ENCODE data around the gene CELF2. TPM values are rescaled to one million over a fixed set of nuclear protein-coding genes. Genes with fewer than 3 reads are reported as not detected.
A peak's percentile ranks its signal among the peaks of the same experiment; 100 is the strongest.

CELF2 gene
- polyA plus RNA-seq, 1 donor from 2014 or later, result 142 TPM

DNA sequence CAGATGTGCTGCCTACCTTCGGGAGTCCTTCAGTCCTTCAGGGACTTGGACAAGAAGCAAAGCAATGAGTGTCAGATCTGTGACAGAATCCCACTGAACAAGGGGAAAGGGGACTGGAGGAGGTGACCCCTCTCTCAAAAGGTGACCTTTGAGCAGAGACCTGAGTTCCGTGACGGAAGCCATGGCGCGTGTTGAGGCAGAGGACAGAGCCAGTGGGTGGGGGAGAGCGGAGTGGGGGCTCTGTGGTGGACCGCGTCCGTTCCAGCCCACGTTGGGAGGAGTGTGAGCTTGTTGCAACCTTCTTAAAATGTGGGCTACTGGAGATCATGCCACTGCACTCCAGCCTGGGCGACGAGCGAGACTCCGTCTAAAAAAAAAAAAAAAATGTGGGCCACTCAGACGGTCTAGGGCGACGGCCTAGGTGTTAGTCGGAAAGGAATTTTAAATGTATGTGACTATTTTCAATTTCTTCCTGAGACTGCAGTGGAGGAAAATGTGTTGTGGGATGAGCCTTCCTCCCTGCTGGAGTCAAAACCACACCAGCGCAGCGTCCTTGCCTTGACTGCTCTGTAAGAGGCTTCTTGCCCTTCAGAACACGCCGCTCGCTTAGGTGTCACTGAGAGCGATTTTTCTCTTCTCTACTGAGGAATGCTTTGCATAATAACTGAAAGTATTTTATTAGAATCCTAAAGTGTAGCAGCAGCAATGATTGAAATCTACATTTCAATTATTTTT is 272.7 kb downstream of the CELF2 start:
- H3K27ac Mint-ChIP-seq, result peak overlapping the region in 1 of 3 donors; percentile 81
- no peaks in the 10 kb centered on the region for H3K27me3 Mint-ChIP-seq
- H3K4me3 Mint-ChIP-seq, result peak overlapping the region in 1 of 4 donors; percentile 50
- peaks cover 1 to 8% (median 6%) of the 10 kb centered on the region in 3 donors for H3K4me1 Mint-ChIP-seq
- H3K9me3 Mint-ChIP-seq, result no peaks in the 10 kb centered on the region
- H3K36me3 Mint-ChIP-seq, result peaks cover 9% of the 10 kb centered on the region

DNA sequence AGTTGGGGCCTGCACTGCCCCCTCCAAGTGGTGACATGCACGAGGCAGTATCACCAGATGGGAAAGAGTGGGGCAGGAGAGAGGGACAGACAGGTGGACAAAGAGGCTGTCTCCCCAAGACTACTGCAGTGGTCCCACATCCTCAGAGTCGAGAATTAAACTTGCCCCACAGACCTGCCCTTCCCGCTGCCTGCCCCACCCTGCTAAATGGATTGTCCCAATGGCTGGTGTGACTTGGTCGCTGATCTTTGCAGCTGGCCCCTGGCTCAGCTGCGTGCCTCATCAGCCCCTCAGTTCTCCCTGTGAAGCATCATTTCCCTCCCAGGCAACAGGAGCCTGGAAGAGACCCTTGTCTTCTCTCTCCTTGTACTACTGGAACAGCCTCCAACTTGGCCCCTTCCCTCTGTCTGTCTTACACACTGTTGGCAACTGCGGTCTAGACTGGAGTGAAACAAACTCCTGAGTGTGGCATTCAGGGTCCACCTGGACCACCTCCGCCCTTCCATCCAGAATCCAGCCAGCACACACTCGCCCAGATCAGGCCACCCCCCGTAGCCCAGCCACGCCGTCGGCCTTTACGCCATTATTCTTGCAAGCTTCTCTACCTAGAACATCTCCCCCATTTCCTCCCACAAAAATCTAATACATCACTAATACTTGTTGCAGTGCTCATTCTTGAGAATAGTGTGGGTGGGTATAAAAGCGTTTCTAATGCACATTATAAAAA is 275.1 kb downstream of the CELF2 start:
- Mint-ChIP-seq H3K36me3 (peaks cover 11% of the 10 kb centered on the region), H3K27me3 (no peaks in the 10 kb centered on the region), H3K9me3 (no peaks in the 10 kb centered on the region), H3K4me3 (peak overlapping the region in 1 of 4 donors; percentile 45), H3K27ac (peak overlapping the region in 2 of 3 donors; percentile 48 to 76), H3K4me1 (peaks cover 0 to 12% (median 1%) of the 10 kb centered on the region in 3 donors)

DNA sequence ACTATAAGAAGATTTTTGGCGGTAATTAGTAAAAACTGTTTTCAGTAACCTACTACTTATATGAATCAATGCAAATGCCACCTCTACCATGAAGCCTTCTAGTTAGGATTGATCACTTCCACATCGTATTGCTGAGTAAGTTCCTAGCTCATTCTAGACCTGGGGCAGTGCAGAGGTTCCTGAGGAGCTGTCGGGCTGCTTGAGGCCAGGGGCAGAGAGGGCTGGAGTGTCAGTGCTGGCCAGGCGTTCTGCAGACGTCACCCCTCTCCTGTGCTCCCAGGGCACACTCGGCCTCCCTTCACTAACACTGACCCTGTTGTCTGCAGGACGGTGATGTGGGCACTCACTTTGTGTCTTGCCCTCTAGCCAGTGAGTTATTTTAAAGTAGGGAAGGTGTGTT is 275.7 kb downstream of the CELF2 start:
- Mint-ChIP-seq H3K27me3 (no peaks in the 10 kb centered on the region), H3K9me3 (no peaks in the 10 kb centered on the region), H3K36me3 (peaks cover 11% of the 10 kb centered on the region), H3K27ac (peak overlapping the region in 2 of 3 donors; percentile 36 to 76), H3K4me1 (peaks cover 0 to 12% (median 1%) of the 10 kb centered on the region in 3 donors), H3K4me3 (no peak overlapping the region)

DNA sequence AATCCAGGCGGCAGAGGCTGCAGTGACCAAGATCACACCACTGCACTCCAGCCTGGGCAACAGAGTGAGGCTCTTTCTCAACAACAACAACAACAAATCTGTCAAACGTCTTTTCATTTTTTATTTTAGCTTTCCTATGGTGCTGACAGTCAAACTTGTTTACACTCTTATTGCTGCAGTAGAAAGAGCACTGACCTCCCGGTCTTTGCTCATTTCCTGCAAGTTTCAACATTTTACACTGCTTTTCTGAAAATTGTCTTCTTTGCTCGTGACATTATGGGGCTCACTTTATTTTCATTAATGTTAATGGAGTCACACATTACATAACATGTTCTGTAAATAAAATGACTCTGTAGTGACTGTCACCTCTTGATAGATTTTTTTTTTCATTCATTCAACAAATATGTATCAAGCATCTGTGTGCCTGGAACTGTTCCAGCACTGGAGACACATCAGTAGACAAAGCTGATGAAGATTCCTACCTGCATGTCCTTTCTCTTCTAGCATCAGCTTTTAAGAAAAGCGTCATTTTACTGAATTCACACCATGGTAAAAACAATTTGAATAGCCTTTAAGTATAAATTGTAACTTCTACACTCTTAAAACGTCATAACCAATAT is 277.3 kb downstream of the CELF2 start:
- Mint-ChIP-seq H3K36me3 (peaks cover 8% of the 10 kb centered on the region), H3K27me3 (no peaks in the 10 kb centered on the region), H3K27ac (peak overlapping the region in 2 of 3 donors; percentile 21 to 47), H3K4me1 (peaks cover 0 to 17% (median 0%) of the 10 kb centered on the region in 3 donors), H3K9me3 (no peaks in the 10 kb centered on the region), H3K4me3 (no peak overlapping the region)

DNA sequence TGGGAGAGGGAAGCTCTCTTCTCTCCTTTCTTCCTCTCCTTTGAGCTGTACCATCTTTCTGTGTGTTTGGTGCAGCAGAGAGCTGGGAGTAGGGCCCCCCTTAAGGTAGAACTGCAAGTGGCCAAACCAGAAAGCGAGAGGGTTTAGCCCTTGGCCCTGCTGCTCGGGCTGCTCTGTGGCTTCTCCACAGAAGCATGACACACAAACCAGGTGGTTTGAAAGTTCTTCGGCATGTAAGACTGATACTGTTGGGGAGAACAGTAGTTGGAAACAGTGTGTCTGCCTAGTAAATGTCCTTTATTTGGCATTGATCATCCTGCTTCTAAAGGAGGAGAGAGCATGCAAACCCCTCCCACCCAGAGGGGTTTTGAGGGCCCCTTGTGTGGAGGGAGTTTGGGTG is 277.8 kb downstream of the CELF2 start:
- Mint-ChIP-seq H3K4me1 (peaks cover 0 to 17% (median 0%) of the 10 kb centered on the region in 3 donors), H3K36me3 (peaks cover 8% of the 10 kb centered on the region), H3K27ac (peak overlapping the region in 2 of 3 donors; percentile 21 to 47), H3K9me3 (no peaks in the 10 kb centered on the region), H3K27me3 (no peaks in the 10 kb centered on the region), H3K4me3 (no peak overlapping the region)

DNA sequence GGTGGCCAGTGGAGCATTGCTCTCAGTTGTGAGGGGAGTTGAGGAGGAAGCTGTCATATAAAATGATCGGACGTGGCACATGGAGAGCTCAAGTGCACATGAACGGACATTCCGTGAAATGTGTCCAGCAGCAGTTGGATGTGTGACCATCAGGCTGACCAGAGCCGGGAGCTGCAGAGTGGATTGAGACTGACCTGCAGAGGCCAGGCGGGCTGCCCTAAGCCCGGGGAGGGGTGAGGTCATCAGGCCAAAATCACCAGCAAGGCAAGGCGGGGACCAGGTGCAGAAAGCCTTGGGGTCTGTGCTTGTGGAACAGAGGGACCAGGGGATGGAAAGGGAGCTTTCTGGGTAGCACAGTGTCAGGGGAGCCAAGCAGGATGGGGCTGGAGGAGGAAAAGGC is 279.5 kb downstream of the CELF2 start:
- Mint-ChIP-seq H3K9me3 (no peaks in the 10 kb centered on the region), H3K4me3 (no peak overlapping the region), H3K27me3 (no peaks in the 10 kb centered on the region), H3K27ac (peak overlapping the region in 1 of 3 donors; percentile 26), H3K36me3 (peaks cover 8% of the 10 kb centered on the region), H3K4me1 (peaks cover 0 to 14% (median 0%) of the 10 kb centered on the region in 3 donors)

DNA sequence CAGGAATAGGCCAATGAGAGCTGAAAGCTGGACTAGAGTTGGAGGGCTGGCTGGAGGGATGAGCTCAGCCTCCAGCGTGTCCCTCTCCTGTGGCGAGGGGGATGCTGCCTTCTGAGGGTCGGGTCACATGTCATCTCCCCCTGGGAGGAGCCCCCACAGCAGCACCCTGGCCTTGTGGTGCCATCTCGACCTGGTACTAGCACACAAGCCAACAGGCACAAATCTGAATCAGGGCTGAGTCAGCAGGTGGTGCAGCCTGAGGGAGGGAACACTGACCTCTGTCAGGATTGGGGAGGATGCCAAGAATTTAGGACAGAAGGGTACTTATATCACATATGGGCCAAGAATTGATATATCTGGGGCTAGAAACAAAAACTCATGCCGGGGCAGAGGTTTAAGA is 280.4 kb downstream of the CELF2 start:
- Mint-ChIP-seq H3K4me3 (no peak overlapping the region), H3K27ac (peak overlapping the region in 1 of 3 donors; percentile 58), H3K36me3 (peaks cover 8% of the 10 kb centered on the region), H3K27me3 (no peaks in the 10 kb centered on the region), H3K9me3 (no peaks in the 10 kb centered on the region), H3K4me1 (peaks cover 0 to 15% (median 0%) of the 10 kb centered on the region in 3 donors)

DNA sequence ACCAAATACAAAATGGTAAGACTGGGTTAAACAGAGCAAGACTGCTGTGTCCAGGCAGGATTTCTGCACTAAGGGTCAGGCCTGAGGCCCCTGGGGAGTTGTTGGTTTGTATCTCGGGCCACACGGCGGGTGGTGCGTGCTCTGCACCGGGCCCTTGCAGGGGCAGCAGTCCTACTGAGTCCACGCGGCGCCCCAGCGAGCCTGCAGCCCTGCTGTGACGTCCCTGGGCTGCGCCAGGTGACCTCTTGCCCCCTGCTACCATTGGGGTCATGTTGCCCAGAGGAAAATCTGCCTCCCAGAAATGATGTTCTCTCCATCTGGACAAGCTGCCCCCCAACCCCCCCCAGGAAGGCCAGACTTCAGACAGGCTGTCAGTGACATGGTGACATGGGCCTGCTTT is 281.5 kb downstream of the CELF2 start:
- H3K27me3 Mint-ChIP-seq, result no peaks in the 10 kb centered on the region
- H3K9me3 Mint-ChIP-seq, result no peaks in the 10 kb centered on the region
- peaks cover 9% of the 10 kb centered on the region for H3K36me3 Mint-ChIP-seq
- H3K4me3 Mint-ChIP-seq, result no peak overlapping the region
- H3K4me1 Mint-ChIP-seq, result peaks cover 0 to 17% (median 0%) of the 10 kb centered on the region in 3 donors
- no peak overlapping the region for H3K27ac Mint-ChIP-seq

DNA sequence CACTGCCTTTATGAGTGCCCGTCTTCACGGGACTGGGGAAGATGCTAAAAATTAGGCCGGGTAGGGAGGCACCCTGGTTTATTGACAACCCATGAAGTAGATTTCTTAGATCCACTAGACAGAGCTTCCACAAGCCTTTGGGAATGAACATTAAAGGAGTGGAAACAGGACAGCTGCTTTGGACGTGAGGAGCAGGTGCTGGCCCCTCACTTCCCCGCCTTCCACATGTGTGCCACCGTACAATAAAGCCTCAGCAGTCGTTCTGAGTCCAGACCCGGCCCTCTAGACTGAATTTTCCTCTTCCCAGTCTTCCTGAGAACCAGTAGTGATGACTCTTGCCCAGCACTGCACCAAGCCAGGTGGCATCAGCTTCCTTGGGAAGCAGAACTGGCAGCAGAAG is 282.4 kb downstream of the CELF2 start:
- peak overlapping the region in 1 of 3 donors; percentile 77 for H3K27ac Mint-ChIP-seq
- H3K9me3 Mint-ChIP-seq, result no peaks in the 10 kb centered on the region
- H3K4me3 Mint-ChIP-seq, result no peak overlapping the region
- H3K27me3 Mint-ChIP-seq, result no peaks in the 10 kb centered on the region
- H3K36me3 Mint-ChIP-seq, result peaks cover 10% of the 10 kb centered on the region
- H3K4me1 Mint-ChIP-seq, result peaks cover 0 to 17% (median 0%) of the 10 kb centered on the region in 3 donors

DNA sequence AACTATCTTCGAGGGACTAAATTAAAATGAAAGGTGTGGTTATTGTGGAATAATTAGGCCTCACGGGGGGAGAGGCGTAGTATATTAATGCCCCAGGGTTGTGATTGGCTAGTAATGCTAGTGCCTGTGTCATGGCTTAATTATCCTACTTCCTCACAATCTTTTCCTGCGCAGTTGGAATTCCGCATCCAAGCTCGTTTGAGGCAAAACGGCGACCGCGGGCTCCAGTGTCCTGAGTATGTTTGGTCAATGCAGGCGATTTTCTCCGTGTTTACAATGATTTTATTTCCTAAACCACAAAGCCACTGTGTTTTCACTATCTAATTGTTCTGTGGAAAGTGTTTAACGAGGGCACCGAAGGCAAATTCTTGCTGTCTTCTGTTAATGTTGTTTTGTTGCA is 282.9 kb downstream of the CELF2 start:
- H3K4me3 Mint-ChIP-seq, result no peak overlapping the region
- peak overlapping the region in 2 of 3 donors; percentile 53 to 77 for H3K27ac Mint-ChIP-seq
- peaks cover 0 to 17% (median 0%) of the 10 kb centered on the region in 3 donors for H3K4me1 Mint-ChIP-seq
- no peaks in the 10 kb centered on the region for H3K27me3 Mint-ChIP-seq
- H3K36me3 Mint-ChIP-seq, result peaks cover 13% of the 10 kb centered on the region
- H3K9me3 Mint-ChIP-seq, result no peaks in the 10 kb centered on the region

DNA sequence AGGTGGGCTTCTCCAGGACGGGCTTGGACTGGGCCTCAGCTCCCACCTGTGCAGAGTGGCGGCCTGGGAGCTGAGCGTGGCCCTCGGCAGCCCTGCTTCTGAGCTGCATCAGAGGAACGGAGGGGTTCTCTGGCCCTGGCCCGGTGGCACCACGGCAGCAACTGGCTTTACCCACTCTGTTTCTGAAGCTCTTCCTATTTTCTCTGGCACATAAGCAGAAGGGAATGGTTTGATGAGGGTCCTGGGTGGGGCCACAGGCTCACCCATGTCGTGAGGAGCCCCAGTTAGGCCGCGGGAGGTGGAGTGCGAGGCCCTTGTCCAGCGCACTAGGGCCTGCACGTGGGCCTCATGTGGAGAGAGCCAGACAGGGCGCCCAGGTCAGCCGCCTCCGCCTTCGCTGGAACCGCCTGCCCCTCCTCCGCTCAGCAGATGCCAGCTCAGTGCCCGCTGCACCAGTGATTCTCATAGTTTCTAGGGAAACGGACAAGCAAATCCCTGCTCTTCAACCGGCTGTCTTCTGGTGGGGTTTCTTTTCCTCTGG is 284.0 kb downstream of the CELF2 start:
- Mint-ChIP-seq H3K27me3 (no peaks in the 10 kb centered on the region), H3K4me3 (peak overlapping the region in 1 of 4 donors; percentile 40), H3K36me3 (peaks cover 24% of the 10 kb centered on the region), H3K27ac (peak overlapping the region in 1 of 3 donors; percentile 43), H3K4me1 (peaks cover 0 to 16% (median 0%) of the 10 kb centered on the region in 3 donors), H3K9me3 (no peaks in the 10 kb centered on the region)

DNA sequence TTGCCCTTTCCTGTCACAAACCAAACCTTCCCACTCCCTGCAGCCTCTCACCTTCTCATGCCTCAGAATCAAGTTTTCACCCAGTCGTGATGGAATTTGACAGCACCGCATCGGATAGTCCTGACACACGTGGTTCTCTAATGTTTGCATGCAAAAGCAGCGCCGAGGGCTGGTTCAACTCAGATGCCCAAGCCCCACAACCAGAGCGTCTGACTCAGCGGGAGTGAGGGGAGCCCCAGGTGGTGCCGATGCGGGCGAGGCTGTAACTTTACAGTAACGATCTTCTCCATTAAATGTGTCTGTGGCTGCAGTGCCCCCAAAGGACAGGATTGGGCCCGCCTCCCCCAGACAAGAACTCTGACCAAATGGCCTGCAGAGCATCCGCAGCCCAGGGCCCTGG is 284.5 kb downstream of the CELF2 start:
- H3K4me3 Mint-ChIP-seq, result no peak overlapping the region
- peak overlapping the region in 1 of 3 donors; percentile 43 for H3K27ac Mint-ChIP-seq
- H3K4me1 Mint-ChIP-seq, result peaks cover 0 to 13% (median 0%) of the 10 kb centered on the region in 3 donors
- no peaks in the 10 kb centered on the region for H3K27me3 Mint-ChIP-seq
- H3K36me3 Mint-ChIP-seq, result peaks cover 26% of the 10 kb centered on the region
- H3K9me3 Mint-ChIP-seq, result no peaks in the 10 kb centered on the region

DNA sequence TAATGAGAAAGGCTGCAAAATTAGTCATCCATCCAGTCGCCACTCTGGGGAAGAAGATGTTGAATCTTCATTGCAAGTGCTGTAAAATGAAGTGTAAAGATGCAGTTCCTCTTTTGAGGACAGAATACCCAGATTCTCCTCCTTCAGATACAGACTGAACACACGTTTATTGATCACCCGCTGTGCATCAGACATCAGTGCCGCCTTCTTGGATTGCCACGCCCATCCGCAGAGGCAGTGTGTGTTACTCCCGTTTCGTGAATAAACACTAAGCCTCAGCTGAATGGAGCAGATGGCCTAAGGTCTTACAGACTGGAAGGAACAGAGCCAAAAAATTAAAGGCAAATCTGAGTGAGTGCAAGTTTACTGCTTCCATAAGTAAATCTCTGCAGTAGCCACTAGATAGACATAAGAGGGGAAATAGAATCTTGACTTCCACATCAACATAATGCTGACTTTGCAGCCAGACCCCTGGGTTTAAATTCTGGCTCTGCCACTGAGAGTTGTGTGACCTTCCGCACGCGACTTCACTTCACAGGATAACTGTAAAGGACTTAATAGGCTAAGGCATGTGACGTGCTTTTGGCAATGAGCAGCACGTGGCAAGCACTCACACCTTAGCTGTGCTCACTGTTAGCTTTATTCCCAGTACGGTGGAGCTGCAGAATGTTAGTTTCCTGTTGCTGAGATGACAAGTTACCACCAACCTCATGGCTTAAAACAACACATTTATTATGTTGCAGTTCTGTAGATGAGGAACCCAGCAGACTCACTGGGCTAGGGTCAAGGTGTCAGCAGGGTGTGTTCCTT is 285.9 kb downstream of the CELF2 start:
- Mint-ChIP-seq H3K4me3 (peak overlapping the region in 1 of 4 donors; percentile 14), H3K27ac (peak overlapping the region; percentile 31 to 89 (median 43)), H3K4me1 (peaks cover 0 to 13% (median 5%) of the 10 kb centered on the region in 3 donors), H3K27me3 (no peaks in the 10 kb centered on the region), H3K36me3 (peaks cover 37% of the 10 kb centered on the region), H3K9me3 (peaks cover 0 to 4% (median 2%) of the 10 kb centered on the region in 3 donors)

DNA sequence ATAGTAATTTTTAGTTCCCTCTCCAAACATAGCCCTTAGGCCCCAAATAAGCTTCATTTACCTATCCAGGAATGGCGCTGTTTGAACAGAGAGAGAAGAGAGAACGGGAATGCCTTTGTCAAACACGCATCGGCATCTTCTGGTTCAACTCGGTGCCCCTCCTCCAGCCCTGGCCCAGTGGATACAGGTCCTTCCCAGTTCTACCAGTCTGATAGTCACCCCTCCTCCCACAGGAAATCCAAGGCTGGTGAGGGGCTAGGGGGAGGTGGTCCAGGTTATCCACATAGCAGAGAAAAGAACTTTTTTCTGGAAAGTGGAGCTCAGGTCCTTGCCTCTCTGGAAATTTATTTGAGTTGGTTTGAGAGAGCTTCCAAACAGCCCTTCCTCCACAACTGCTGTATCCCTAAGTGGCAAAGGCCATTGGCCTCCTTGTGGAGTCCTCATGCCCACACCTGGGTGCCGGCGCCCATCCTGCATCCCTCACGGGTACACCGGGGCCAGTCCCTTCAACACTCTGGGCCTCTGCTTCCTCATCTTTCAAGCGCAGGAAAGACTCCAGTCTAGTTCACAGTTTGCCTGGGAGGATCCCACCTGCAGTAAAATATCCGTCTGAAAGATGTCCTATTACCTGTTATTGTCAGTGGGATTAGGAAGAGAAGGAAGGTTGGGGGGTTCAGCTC is 287.4 kb downstream of the CELF2 start:
- H3K27ac Mint-ChIP-seq, result peak overlapping the region in 1 of 3 donors; percentile 22
- H3K36me3 Mint-ChIP-seq, result peaks cover 43% of the 10 kb centered on the region
- H3K4me3 Mint-ChIP-seq, result no peak overlapping the region
- H3K9me3 Mint-ChIP-seq, result peaks cover 0 to 4% (median 2%) of the 10 kb centered on the region in 3 donors
- H3K4me1 Mint-ChIP-seq, result peaks cover 4 to 8% (median 8%) of the 10 kb centered on the region in 3 donors
- no peaks in the 10 kb centered on the region for H3K27me3 Mint-ChIP-seq

Data from IgD-negative memory B cell (primary cell).